Karpas-422 (cell line): ENCODE measurements around the gene PRODH2. TPM values are rescaled to one million over a fixed set of nuclear protein-coding genes. Genes with fewer than 3 reads are reported as not detected.

ENCODE experiments used
- DNase-seq: peaks from one replicate; pipeline ENCODE4 v3.0.0-alpha.2; 2015
- H2AFZ ChIP-seq: fragments of 200-600 bp; sonication (generic); 2 replicates; pipeline ENCODE4 v1.6.1; 2014; ENCODE audit warnings: antibody characterized with exemption, low read length, mixed read lengths
- H3K27ac ChIP-seq: fragments of 200-600 bp; sonication (generic); 2 replicates; pipeline ENCODE4 v1.5.1; 2014; ENCODE audit warnings: mild to moderate bottlenecking, low read length, moderate library complexity
- H3K27me3 ChIP-seq: fragments of 200-600 bp; sonication (generic); 2 replicates; pipeline ENCODE4 v1.6.1; 2014; ENCODE audit warnings: low read length, mixed read lengths
- H3K36me3 ChIP-seq: fragments of 200-600 bp; sonication (generic); 2 replicates; pipeline ENCODE4 v1.6.1; 2014; ENCODE audit warnings: low read length, mixed read lengths; ENCODE audit not compliant: insufficient read depth
- H3K4me1 ChIP-seq: fragments of 200-600 bp; sonication (generic); 2 replicates; pipeline ENCODE4 v1.6.1; 2014; ENCODE audit warnings: mild to moderate bottlenecking, low read length, mixed read lengths
- H3K4me2 ChIP-seq: fragments of 200-600 bp; sonication (generic); 2 replicates; pipeline ENCODE4 v1.6.1; 2014; ENCODE audit warnings: low read length, low read depth, mild to moderate bottlenecking; ENCODE audit not compliant: poor library complexity, severe bottlenecking
- H3K4me3 ChIP-seq: fragments of 200-600 bp; sonication (generic); 2 replicates; pipeline ENCODE4 v1.5.1; 2014; ENCODE audit warnings: mild to moderate bottlenecking, antibody characterized with exemption, low read length, mixed read lengths
- H3K79me2 ChIP-seq: fragments of 200-600 bp; sonication (generic); 2 replicates; pipeline ENCODE4 v1.6.1; 2014; ENCODE audit warnings: mild to moderate bottlenecking, low read length, mixed read lengths
- H3K9ac ChIP-seq: fragments of 200-600 bp; sonication (generic); 2 replicates; pipeline ENCODE4 v1.6.0; 2014; ENCODE audit warnings: low read length
- H3K9me2 ChIP-seq: fragments of 200-600 bp; sonication (generic), shearing (Covaris generic); replicated peaks from 2 replicates; pipeline ENCODE4 v1.6.0; 2014; ENCODE audit warnings: mild to moderate bottlenecking, low read length, moderate library complexity; ENCODE audit not compliant: insufficient read depth
- H3K9me3 ChIP-seq: fragments of 300-700, 200-600 bp; sonication (generic); 2 replicates; pipeline ENCODE4 v1.6.1; 2014; ENCODE audit warnings: low read length, mixed read lengths
- H4K20me1 ChIP-seq: fragments of 200-600 bp; sonication (generic); 2 replicates; pipeline ENCODE4 v1.6.1; 2014; ENCODE audit warnings: mild to moderate bottlenecking, antibody characterized with exemption, low read length, low read depth; ENCODE audit not compliant: insufficient read depth
- total RNA-seq: library from RNA; depleted of rRNA; stranded (reverse); fragments of >200 nt; shearing (Covaris generic); gene quantifications from 2 replicates; pipeline ENCODE4 v1.2.3, GENCODE V29; 2014; ENCODE audit warnings: low replicate concordance

Gene PRODH2
- total RNA-seq, 1 experiment from 2014 or later, result not detected

GRCh38 chr19:35853038-35853756 lies 40.6 kb upstream of the PRODH2 start:
- H4K20me1 ChIP-seq, result no peaks in the 10 kb centered on the region
- peaks cover 6% of the 10 kb centered on the region for H3K4me1 ChIP-seq
- H3K79me2 ChIP-seq, result no peaks in the 10 kb centered on the region
- no peak overlapping the region for H3K27ac ChIP-seq
- no peak for DNase-seq
- no peak overlapping the region for H3K4me3 ChIP-seq
- no peak overlapping the region for H2AFZ ChIP-seq
- no peaks in the 10 kb centered on the region for H3K27me3 ChIP-seq
- no peak overlapping the region for H3K4me2 ChIP-seq
- H3K36me3 ChIP-seq, result no peaks in the 10 kb centered on the region
- no peaks in the 10 kb centered on the region for H3K9me2 ChIP-seq
- H3K9ac ChIP-seq, result no peak overlapping the region
- H3K9me3 ChIP-seq, result no peaks in the 10 kb centered on the region

DNA sequence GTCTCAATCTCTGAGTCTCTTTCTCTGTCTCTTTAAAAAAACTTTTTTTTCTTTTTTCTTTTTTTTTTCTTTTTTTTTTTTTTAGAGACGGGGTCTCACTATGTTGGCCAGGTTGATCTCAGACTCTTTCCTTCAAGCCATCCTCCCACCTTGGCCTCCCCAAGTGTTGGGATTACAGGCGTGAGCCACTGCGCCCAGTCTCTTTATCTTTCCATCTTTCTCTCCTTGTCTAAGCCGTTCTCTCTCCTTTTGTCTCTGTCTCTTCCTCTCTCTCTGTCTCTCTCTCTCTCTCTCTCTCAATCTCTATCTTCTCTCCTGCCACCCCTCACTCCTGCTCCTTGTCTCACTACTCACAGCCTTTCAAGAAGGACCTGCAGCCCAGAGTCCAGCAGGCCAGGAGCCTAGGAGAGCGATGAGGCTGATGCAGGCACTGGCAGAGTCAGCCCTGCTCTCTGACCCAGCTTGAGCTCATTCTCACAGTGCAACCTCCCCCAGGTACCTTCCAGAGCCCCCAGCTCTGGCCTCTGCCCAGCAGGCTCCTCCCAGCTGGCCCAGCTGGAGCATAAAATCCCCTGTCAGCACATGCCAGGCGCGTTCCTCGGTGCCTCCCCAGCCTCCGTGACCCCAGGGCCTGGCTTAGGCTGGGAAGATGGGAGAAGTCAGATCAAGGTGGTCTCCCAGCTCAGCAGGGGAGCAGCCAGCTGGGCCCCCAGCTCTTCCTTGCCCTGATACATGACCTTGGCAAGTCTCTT lies 39.6 kb upstream of the PRODH2 start, which contains the start of gene NPHS1:
NPHS1 (minus strand) TSS at position 476 of the 752 bp plus-strand sequence. CDS start 667 bp downstream, outside the sequence.
- Histone ChIP-seq H3K4me3 (no peak within 1 kb of the TSS), H3K36me3 (no peaks in the 10 kb centered on the region), H4K20me1 (no peaks in the 10 kb centered on the region), H3K79me2 (no peaks in the 10 kb centered on the region), H3K9me3 (no peaks in the 10 kb centered on the region), H3K9me2 (no peaks in the 10 kb centered on the region), H3K27me3 (no peaks in the 10 kb centered on the region), H2AFZ (no peak within 1 kb of the TSS), H3K27ac (no peak within 1 kb of the TSS), H3K4me1 (peaks cover 6% of the 10 kb centered on the region), H3K4me2 (no peak within 1 kb of the TSS), H3K9ac (no peak within 1 kb of the TSS)
- DNase-seq, result no peak

GRCh38 chr19:35851213-35852028 lies 38.8 kb upstream of the PRODH2 start:
- peak; percentile 54 for DNase-seq
- no peak overlapping the region for H3K4me2 ChIP-seq
- H3K79me2 ChIP-seq, result no peaks in the 10 kb centered on the region
- H3K9me2 ChIP-seq, result no peaks in the 10 kb centered on the region
- H3K36me3 ChIP-seq, result no peaks in the 10 kb centered on the region
- no peaks in the 10 kb centered on the region for H4K20me1 ChIP-seq
- no peak overlapping the region for H3K9ac ChIP-seq
- no peak overlapping the region for H3K27ac ChIP-seq
- H3K4me3 ChIP-seq, result no peak overlapping the region
- H3K27me3 ChIP-seq, result no peaks in the 10 kb centered on the region
- no peaks in the 10 kb centered on the region for H3K9me3 ChIP-seq
- H2AFZ ChIP-seq, result no peak overlapping the region
- peaks cover under 1% of the 10 kb centered on the region; the same call in 1 of the 2 replicates for H3K4me1 ChIP-seq

DNA sequence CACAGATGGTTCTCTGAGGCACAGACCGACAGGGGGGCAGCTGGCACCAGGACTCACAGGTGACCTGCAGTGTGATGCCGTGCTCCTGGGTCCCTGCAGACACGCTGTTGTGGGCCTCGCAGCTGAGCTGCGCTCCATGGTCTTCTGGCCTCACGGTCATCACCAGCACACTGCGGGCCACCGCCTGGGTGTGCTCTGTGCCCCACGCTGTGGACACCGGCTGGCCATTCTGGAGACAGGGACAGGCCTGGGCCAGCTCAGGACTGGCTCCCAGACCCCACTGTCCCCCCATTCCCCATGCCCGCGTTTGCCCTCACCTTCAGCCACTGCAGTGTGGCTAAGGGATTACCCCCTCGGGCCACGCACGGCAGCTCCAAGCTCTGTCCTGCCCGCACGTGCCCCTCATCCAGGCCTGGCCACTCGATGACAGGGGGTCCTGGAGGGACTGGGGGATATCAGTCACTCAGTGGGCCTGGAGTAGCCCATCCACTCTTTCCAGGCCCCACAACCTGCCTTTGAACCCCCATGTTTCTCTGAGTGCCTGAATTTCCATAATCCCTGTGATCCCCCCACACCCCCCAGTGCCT lies 36.4 kb upstream of the PRODH2 start:
- H3K4me2 ChIP-seq, result no peak overlapping the region
- H3K9me3 ChIP-seq, result no peaks in the 10 kb centered on the region
- no peak overlapping the region for H3K4me3 ChIP-seq
- H3K4me1 ChIP-seq, result no peaks in the 10 kb centered on the region
- no peak overlapping the region for H2AFZ ChIP-seq
- H3K9ac ChIP-seq, result no peak overlapping the region
- H4K20me1 ChIP-seq, result no peaks in the 10 kb centered on the region
- DNase-seq, result no peak
- H3K36me3 ChIP-seq, result no peaks in the 10 kb centered on the region
- no peaks in the 10 kb centered on the region for H3K27me3 ChIP-seq
- no peak overlapping the region for H3K27ac ChIP-seq
- H3K9me2 ChIP-seq, result no peaks in the 10 kb centered on the region
- H3K79me2 ChIP-seq, result no peaks in the 10 kb centered on the region

- H3K4me1 ChIP-seq, result no peaks in the 10 kb centered on the region
- H3K9me3 ChIP-seq, result no peaks in the 10 kb centered on the region
- H3K4me2 ChIP-seq, result no peak overlapping the region
- no peak overlapping the region for H3K9ac ChIP-seq
- H3K79me2 ChIP-seq, result no peaks in the 10 kb centered on the region
- H3K9me2 ChIP-seq, result no peaks in the 10 kb centered on the region
- no peaks in the 10 kb centered on the region for H3K27me3 ChIP-seq
- no peaks in the 10 kb centered on the region for H4K20me1 ChIP-seq
- DNase-seq, result no peak
- H2AFZ ChIP-seq, result no peak overlapping the region
- H3K27ac ChIP-seq, result no peak overlapping the region
- H3K36me3 ChIP-seq, result no peaks in the 10 kb centered on the region
- no peak overlapping the region for H3K4me3 ChIP-seq
Observed at GRCh38 chr19:35848486-35848885, 35.8 kb upstream of the PRODH2 start.

DNA sequence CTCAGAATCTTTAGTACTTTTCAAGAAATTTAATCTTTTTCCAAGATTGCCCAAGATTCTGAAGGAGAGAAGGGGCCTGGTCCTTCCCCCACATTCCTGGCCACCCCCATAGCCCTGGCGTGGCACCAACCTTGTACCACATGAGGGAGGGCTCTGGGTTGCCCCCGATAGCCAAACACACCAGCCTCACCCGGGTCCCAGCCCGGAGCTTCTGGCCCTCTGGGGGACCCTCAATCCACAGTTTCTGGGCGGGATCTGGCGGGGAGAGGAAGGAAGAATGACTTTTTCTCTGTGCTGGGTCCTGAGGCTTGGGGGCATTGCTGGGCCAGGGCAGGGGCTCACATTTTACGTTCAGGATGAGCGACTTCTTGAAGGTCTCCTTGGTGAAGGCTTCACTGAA lies 35.3 kb upstream of the PRODH2 start:
- Histone ChIP-seq H2AFZ (no peak overlapping the region), H3K79me2 (no peaks in the 10 kb centered on the region), H3K27ac (no peak overlapping the region), H3K9ac (no peak overlapping the region), H3K36me3 (no peaks in the 10 kb centered on the region), H3K4me2 (no peak overlapping the region), H3K4me3 (no peak overlapping the region), H3K9me3 (no peaks in the 10 kb centered on the region), H3K4me1 (no peaks in the 10 kb centered on the region), H3K27me3 (no peaks in the 10 kb centered on the region), H3K9me2 (no peaks in the 10 kb centered on the region), H4K20me1 (no peaks in the 10 kb centered on the region)
- DNase-seq, result no peak

DNA sequence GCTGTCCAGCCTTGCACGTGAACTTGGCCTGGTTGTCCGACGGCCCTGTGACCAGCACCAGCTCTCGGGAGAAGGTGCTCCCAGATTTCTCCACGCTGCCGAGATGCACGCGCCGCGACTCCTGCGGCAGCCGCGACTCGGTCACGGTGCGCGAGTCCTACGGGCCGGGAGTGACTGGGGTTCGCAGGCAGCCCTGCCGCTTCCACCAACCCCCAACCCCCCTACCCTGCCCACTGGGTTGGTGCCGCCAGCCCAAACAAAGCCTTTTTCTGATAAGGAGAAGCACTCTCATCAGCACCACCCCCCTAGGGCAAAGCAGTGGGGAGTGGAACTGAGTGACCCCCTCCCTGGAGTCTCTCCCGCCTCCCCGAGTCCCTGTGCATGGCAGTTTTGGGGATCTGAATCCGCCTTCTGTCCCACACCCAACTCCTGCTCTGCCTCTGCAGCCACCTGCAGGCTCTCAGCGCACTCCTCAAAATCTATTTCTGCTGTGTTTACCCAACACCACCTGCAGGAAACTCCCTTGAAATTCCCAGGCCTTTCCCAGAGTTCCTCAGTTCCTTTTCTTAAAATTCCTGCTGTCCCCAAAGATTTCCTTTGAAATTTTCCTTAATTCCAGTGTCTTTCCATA lies 33.5 kb upstream of the PRODH2 start:
- no peaks in the 10 kb centered on the region for H3K79me2 ChIP-seq
- no peaks in the 10 kb centered on the region for H3K9me2 ChIP-seq
- H3K27me3 ChIP-seq, result no peaks in the 10 kb centered on the region
- H3K9ac ChIP-seq, result no peak overlapping the region
- no peak for DNase-seq
- H3K4me1 ChIP-seq, result no peaks in the 10 kb centered on the region
- H3K36me3 ChIP-seq, result no peaks in the 10 kb centered on the region
- no peaks in the 10 kb centered on the region for H3K9me3 ChIP-seq
- no peaks in the 10 kb centered on the region for H4K20me1 ChIP-seq
- H3K4me2 ChIP-seq, result no peak overlapping the region
- no peak overlapping the region for H3K27ac ChIP-seq
- no peak overlapping the region for H3K4me3 ChIP-seq
- H2AFZ ChIP-seq, result no peak overlapping the region
